Mesendoderm (in vitro differentiated cells): ENCODE measurements around the gene PSME3IP1. TPM values are rescaled to one million over a fixed set of nuclear protein-coding genes. Genes with fewer than 3 reads are reported as not detected.

Experiments used
- DNase-seq: peaks from one replicate; pipeline ENCODE4 v3.0.0; 2013
- H2AK5ac ChIP-seq: 2 replicates; pipeline ENCODE4 v1.6.1; 2013; ENCODE audit warnings: low read length, inconsistent platforms
- H2BK120ac ChIP-seq: 2 replicates; pipeline ENCODE4 v1.6.1; 2013; ENCODE audit warnings: low read depth, mild to moderate bottlenecking, low read length, moderate library complexity, mixed read lengths
- H2BK15ac ChIP-seq: replicated peaks from 2 replicates; pipeline ENCODE4 v1.6.1; 2013; ENCODE audit warnings: low read depth, mild to moderate bottlenecking, moderate library complexity
- H2BK5ac ChIP-seq: 2 replicates; pipeline ENCODE4 v1.6.1; 2013; ENCODE audit warnings: low read length, inconsistent platforms
- H3K18ac ChIP-seq: 2 replicates; pipeline ENCODE4 v1.6.1; 2013; ENCODE audit warnings: mild to moderate bottlenecking, low read length, mixed read lengths
- H3K23ac ChIP-seq: one replicate; pipeline ENCODE4 v1.6.1; 2013; ENCODE audit warnings: low read length
- H3K27ac ChIP-seq: 2 replicates; pipeline ENCODE4 v1.5.1; 2013; ENCODE audit warnings: low read depth, mild to moderate bottlenecking, inconsistent platforms, low read length, moderate library complexity
- H3K27me3 ChIP-seq: 2 replicates; pipeline ENCODE4 v1.6.1; 2013; ENCODE audit warnings: low read length, control low read depth, mild to moderate bottlenecking, inconsistent platforms; ENCODE audit not compliant: insufficient read depth, poor library complexity
- H3K36me3 ChIP-seq: 2 replicates; pipeline ENCODE4 v1.6.1; 2013; ENCODE audit warnings: low read length, inconsistent platforms; ENCODE audit not compliant: control insufficient read depth, insufficient read depth
- H3K4ac ChIP-seq: one replicate; pipeline ENCODE4 v1.6.1; 2013; ENCODE audit warnings: low read depth, mild to moderate bottlenecking, low read length, moderate library complexity
- H3K4me1 ChIP-seq: 2 replicates; pipeline ENCODE4 v1.6.1; 2013; ENCODE audit warnings: low read depth, low read length, inconsistent platforms; ENCODE audit not compliant: control insufficient read depth
- H3K4me2 ChIP-seq: 2 replicates; pipeline ENCODE4 v1.6.1; 2013; ENCODE audit warnings: low read length
- H3K4me3 ChIP-seq: 2 replicates; pipeline ENCODE4 v1.5.1; 2013; ENCODE audit warnings: mild to moderate bottlenecking, low read length
- H3K56ac ChIP-seq: one replicate; pipeline ENCODE4 v1.6.1; 2013; ENCODE audit warnings: low read length
- H3K79me1 ChIP-seq: 2 replicates; pipeline ENCODE4 v1.6.1; 2013; ENCODE audit warnings: low read length, inconsistent platforms
- H3K79me2 ChIP-seq: 2 replicates; pipeline ENCODE4 v1.6.1; 2013; ENCODE audit warnings: mild to moderate bottlenecking, low read length; ENCODE audit not compliant: control insufficient read depth, insufficient read depth
- H3K9ac ChIP-seq: 2 replicates; pipeline ENCODE4 v1.6.1; 2013; ENCODE audit warnings: low read length, inconsistent platforms
- H4K5ac ChIP-seq: one replicate; pipeline ENCODE4 v1.6.1; 2013; ENCODE audit warnings: low read length
- H4K8ac ChIP-seq: one replicate; pipeline ENCODE4 v1.6.1; 2013; ENCODE audit warnings: low read depth, mild to moderate bottlenecking, control low read depth, low read length, moderate library complexity
- WGBS: extraction: QIAGEN DNeasy Blood & Tissue Kit; methylation state at CpG from one replicate; pipeline ENCODE4 v1.1.7; 2013; ENCODE audit warnings: low lambda C conversion rate, missing lambda C conversion rate; ENCODE audit not compliant: insufficient coverage; ENCODE audit errors: extremely low coverage; 5-methylcytosine and 5-hydroxymethylcytosine counted together
- polyA plus RNA-seq, 2 experiments: library from polyadenylated mRNA; stranded (reverse); fragments of 200-250 nt; gene quantifications; one replicate each; pipeline ENCODE4 v1.2.3, GENCODE V29; 2013

The PSME3IP1 gene
- polyA plus RNA-seq (2013, experiment 1 of 2): 75.7 TPM
- polyA plus RNA-seq (2013, experiment 2 of 2): 77.7 TPM

DNA sequence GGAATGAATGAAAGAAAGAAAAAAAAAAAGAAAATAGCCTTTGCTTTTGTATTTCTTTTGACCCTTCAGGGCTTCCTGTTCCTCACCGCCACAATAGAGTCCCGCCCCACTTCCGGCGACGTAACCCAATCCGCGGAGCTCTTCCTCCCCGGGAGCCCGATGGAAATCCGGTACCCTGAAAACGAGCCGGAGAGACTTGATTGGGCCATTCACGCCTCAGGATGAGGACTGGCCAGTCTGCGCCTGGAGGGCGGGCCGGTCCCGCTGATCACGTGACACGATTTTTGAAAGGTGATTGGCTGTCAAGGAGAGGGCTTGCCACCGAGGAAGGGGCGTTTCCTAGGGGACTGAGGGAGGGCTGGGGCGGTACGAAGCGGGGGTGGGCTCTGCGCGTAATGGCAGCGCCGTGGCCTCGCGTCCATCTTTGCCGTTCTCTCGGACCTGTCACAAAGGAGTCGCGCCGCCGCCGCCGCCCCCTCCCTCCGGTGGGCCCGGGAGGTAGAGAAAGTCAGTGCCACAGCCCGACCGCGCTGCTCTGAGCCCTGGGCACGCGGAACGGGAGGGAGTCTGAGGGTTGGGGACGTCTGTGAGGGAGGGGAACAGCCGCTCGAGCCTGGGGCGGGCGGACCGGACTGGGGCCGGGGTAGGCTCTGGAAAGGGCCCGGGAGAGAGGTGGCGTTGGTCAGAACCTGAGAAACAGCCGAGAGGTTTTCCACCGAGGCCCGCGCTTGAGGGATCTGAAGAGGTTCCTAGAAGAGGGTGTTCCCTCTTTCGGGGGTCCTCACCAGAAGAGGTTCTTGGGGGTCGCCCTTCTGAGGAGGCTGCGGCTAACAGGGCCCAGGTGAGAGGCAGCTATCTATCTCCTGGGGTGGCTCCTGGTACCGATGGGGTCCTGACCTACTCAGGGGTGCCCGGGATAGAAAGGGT is at the start of gene PSME3IP1, which contains the start of gene RSPRY1:
PSME3IP1 (minus strand) TSS at position 95 of the 927 bp plus-strand sequence. CDS start 12,185 bp downstream, outside the sequence.
RSPRY1 (plus strand) TSS at position 385 of the 927 bp plus-strand sequence. CDS start 18,330 bp downstream, outside the sequence.
- H4K5ac ChIP-seq: no peak within 1 kb of the TSS
- no peak within 1 kb of the TSS for H2BK5ac ChIP-seq
- no peaks in the 10 kb centered on the region for H3K27me3 ChIP-seq
- peaks cover 15% of the 10 kb centered on the region for H3K79me1 ChIP-seq
- H2BK15ac ChIP-seq: no peak within 1 kb of the TSS
- H2BK120ac ChIP-seq: no peak within 1 kb of the TSS
- H3K4me3 ChIP-seq: peak within 1 kb of the TSS; percentile 98
- H3K4me2 ChIP-seq: peak within 1 kb of the TSS; percentile 99
- H3K56ac ChIP-seq: peak within 1 kb of the TSS; percentile 99
- peaks cover 43% of the 10 kb centered on the region for H3K79me2 ChIP-seq
- H3K23ac ChIP-seq: no peak within 1 kb of the TSS
- H3K18ac ChIP-seq: peak within 1 kb of the TSS; percentile 78
- DNase-seq: peak; percentile 100
- H3K4me1 ChIP-seq: peaks cover 5% of the 10 kb centered on the region
- peak within 1 kb of the TSS; percentile 27 for H3K27ac ChIP-seq
- H2AK5ac ChIP-seq: no peak within 1 kb of the TSS
- H4K8ac ChIP-seq: no peak within 1 kb of the TSS
- H3K9ac ChIP-seq: peak within 1 kb of the TSS; percentile 96
- WGBS: no CpG with 5 or more reads among the region's 64 CpGs
- peak within 1 kb of the TSS; percentile 93 for H3K4ac ChIP-seq
- H3K36me3 ChIP-seq: no peaks in the 10 kb centered on the region

DNA sequence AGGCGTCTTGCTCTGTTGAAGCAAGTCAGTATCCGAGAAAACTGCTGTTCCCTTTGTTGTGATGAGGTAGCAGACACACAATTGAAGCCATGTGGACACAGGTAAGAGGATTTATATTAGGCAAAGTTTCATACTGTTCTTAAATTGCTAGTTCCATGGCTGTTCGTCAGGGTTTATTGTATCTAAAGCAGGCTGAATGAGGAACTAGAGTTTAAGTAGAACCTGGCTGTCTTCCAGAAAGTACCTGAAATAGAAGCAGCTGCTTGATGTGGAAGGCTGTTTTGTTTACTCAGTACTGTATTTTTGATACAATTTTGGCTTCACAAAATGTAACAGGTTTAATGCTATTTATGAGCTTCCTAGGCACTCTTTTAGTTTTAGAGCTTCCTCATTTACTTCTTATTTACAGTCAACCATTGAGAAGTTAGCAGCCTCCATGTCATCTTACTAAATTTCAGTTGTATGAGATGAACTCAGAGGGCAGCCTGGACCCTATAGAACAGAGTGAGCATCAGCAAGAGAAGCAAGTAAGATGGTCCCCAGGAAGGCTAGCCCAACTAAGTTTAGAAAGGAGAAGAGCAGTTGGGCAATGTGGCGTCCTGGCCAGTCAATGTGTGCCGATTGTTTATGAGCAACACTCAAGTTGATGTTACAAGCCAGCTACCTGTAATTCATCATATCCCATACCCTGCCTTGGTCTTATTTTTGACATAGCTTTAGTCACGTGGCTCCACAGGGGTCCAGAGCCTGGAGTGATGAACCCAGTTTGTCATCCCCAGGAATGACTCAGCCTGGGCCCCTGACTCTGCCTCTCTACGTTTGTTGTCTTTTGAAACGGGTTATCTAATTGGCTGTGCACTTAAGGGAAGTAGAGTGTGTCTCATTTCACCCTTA is 49.5 kb upstream of the PSME3IP1 start:
- WGBS: no CpG with 5 or more reads among the region's 8 CpGs
- no peak overlapping the region for H2BK5ac ChIP-seq
- H3K79me2 ChIP-seq: no peaks in the 10 kb centered on the region
- no peak overlapping the region for H3K4ac ChIP-seq
- no peak overlapping the region for H2AK5ac ChIP-seq
- no peak overlapping the region for H2BK120ac ChIP-seq
- H3K18ac ChIP-seq: no peak overlapping the region
- no peaks in the 10 kb centered on the region for H3K27me3 ChIP-seq
- H4K5ac ChIP-seq: no peak overlapping the region
- H3K36me3 ChIP-seq: peaks cover 2% of the 10 kb centered on the region
- peak; percentile 38 for DNase-seq
- no peak overlapping the region for H3K9ac ChIP-seq
- no peak overlapping the region for H3K27ac ChIP-seq
- H3K4me2 ChIP-seq: no peak overlapping the region
- no peaks in the 10 kb centered on the region for H3K79me1 ChIP-seq
- H3K56ac ChIP-seq: no peak overlapping the region
- no peak overlapping the region for H3K23ac ChIP-seq
- no peaks in the 10 kb centered on the region for H3K4me1 ChIP-seq
- no peak overlapping the region for H4K8ac ChIP-seq
- H3K4me3 ChIP-seq: no peak overlapping the region
- H2BK15ac ChIP-seq: no peak overlapping the region

DNA sequence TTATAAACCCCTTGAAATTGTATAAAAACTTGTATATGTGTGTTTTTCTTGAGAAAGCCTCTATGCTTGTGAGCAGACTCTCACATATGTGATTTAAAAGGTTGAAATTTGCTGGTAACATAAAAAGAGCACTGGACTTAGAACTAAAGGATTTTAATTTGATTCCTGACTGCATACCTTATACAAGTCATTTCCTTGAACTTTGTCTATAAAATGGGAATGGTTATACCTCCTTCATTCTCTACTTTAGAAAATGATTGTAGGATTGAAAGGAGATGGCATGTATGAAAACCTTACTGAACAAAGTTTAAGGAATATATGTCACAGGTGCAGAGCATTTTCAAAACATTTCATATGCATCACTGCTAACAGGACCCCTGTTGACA is 48.9 kb upstream of the PSME3IP1 start:
- Histone ChIP-seq H3K27ac (no peak overlapping the region), H3K4me2 (no peak overlapping the region), H3K79me2 (no peaks in the 10 kb centered on the region), H3K23ac (no peak overlapping the region), H3K79me1 (no peaks in the 10 kb centered on the region), H3K9ac (no peak overlapping the region), H4K8ac (no peak overlapping the region), H4K5ac (no peak overlapping the region), H3K56ac (no peak overlapping the region), H2AK5ac (no peak overlapping the region), H3K27me3 (no peaks in the 10 kb centered on the region), H2BK15ac (no peak overlapping the region), H2BK5ac (no peak overlapping the region), H3K4me3 (no peak overlapping the region), H3K4me1 (no peaks in the 10 kb centered on the region), H3K18ac (no peak overlapping the region), H2BK120ac (no peak overlapping the region), H3K4ac (no peak overlapping the region), H3K36me3 (peaks cover 2% of the 10 kb centered on the region)
- DNase-seq: no peak

- H3K27me3 ChIP-seq: no peaks in the 10 kb centered on the region
- H2BK15ac ChIP-seq: no peak overlapping the region
- no peaks in the 10 kb centered on the region for H3K4me1 ChIP-seq
- no peak overlapping the region for H3K27ac ChIP-seq
- no peak overlapping the region for H3K18ac ChIP-seq
- H3K4ac ChIP-seq: no peak overlapping the region
- H3K56ac ChIP-seq: no peak overlapping the region
- H3K79me1 ChIP-seq: no peaks in the 10 kb centered on the region
- H3K23ac ChIP-seq: no peak overlapping the region
- H2AK5ac ChIP-seq: no peak overlapping the region
- H3K4me2 ChIP-seq: no peak overlapping the region
- no peak overlapping the region for H2BK120ac ChIP-seq
- DNase-seq: no peak
- no peak overlapping the region for H3K9ac ChIP-seq
- no peaks in the 10 kb centered on the region for H3K79me2 ChIP-seq
- no peak overlapping the region for H4K8ac ChIP-seq
- no peak overlapping the region for H2BK5ac ChIP-seq
- H3K4me3 ChIP-seq: no peak overlapping the region
- WGBS: no CpG with 5 or more reads among the region's 9 CpGs
- H3K36me3 ChIP-seq: peaks cover 2% of the 10 kb centered on the region
- H4K5ac ChIP-seq: no peak overlapping the region
Observed at GRCh38 chr16:57233944-57234706, 48.3 kb upstream of the PSME3IP1 start.

DNA sequence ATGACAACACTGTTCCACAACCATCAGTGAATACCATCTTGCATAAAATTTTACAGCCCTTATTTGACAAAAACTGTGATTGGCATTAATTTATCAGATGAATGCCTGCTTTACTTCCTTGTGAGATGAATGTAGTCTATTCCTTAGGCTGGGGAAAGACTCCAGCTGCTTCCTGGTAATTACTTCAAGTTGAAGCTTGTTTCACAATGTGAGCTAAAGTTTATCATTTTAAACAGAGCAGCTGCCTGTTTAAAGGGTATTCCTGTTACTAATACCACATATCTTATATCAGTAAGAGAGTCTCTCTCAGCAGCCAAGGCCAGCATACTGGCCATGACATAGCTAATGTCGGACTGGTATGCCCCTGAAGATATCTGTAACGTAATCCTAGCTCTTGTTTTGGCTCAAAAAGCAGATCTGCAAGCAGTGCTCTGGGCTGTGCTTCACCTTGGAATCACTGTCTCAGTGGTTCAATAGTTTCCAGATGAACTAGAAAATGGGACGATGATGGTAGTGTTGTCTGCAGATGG is 46.0 kb upstream of the PSME3IP1 start:
- Histone ChIP-seq H3K4me3 (no peak overlapping the region), H3K18ac (no peak overlapping the region), H3K4me2 (no peak overlapping the region), H3K9ac (no peak overlapping the region), H3K4me1 (no peaks in the 10 kb centered on the region), H4K8ac (no peak overlapping the region), H3K4ac (no peak overlapping the region), H3K36me3 (peaks cover 2% of the 10 kb centered on the region), H2AK5ac (no peak overlapping the region), H3K27me3 (no peaks in the 10 kb centered on the region), H3K56ac (no peak overlapping the region), H3K23ac (no peak overlapping the region), H3K79me1 (no peaks in the 10 kb centered on the region), H2BK5ac (no peak overlapping the region), H2BK120ac (no peak overlapping the region), H3K27ac (no peak overlapping the region), H4K5ac (no peak overlapping the region), H2BK15ac (no peak overlapping the region), H3K79me2 (no peaks in the 10 kb centered on the region)
- no peak for DNase-seq
- no CpG with 5 or more reads among the region's 3 CpGs for WGBS
